Trophoblast cell (in vitro differentiated cells and primary cell): ENCODE results near the gene AEN.

Experiments
- DNase-seq, 2 donors: peaks; one replicate each; pipeline ENCODE4 v3.0.0-alpha.2; 2016
- H2AFZ ChIP-seq: 2 replicates; pipeline ENCODE4 v1.6.1; 2013; ENCODE audit warnings: low read length, moderate library complexity, mild to moderate bottlenecking; ENCODE audit not compliant: insufficient read depth, poor library complexity
- H2AK5ac ChIP-seq: 2 replicates; pipeline ENCODE4 v1.6.1; 2013; ENCODE audit warnings: mild to moderate bottlenecking, low read length
- H2BK120ac ChIP-seq: 2 replicates; pipeline ENCODE4 v1.6.1; 2013; ENCODE audit warnings: low read length, mild to moderate bottlenecking, moderate library complexity; ENCODE audit not compliant: insufficient read depth, poor library complexity
- H2BK12ac ChIP-seq: 2 replicates; pipeline ENCODE4 v1.6.1; 2013; ENCODE audit warnings: mild to moderate bottlenecking, low read length, moderate library complexity
- H2BK5ac ChIP-seq: 2 replicates; pipeline ENCODE4 v1.6.1; 2013; ENCODE audit warnings: low read length, low read depth, moderate library complexity, mild to moderate bottlenecking; ENCODE audit not compliant: poor library complexity
- H3K14ac ChIP-seq: 2 replicates; pipeline ENCODE4 v1.6.1; 2013; ENCODE audit warnings: mild to moderate bottlenecking, low read length
- H3K18ac ChIP-seq: 2 replicates; pipeline ENCODE4 v1.6.1; 2013; ENCODE audit warnings: mild to moderate bottlenecking, low read length
- H3K23ac ChIP-seq: 2 replicates; pipeline ENCODE4 v1.6.1; 2013; ENCODE audit warnings: low read length
- H3K27ac ChIP-seq: 2 replicates; pipeline ENCODE4 v1.5.1; 2013; ENCODE audit warnings: low read depth, mild to moderate bottlenecking, inconsistent platforms, low read length, moderate library complexity
- H3K27me3 ChIP-seq: 2 replicates; pipeline ENCODE4 v1.6.1; 2013; ENCODE audit warnings: inconsistent platforms, mild to moderate bottlenecking, low read length, moderate library complexity; ENCODE audit not compliant: insufficient read depth
- H3K36me3 ChIP-seq, 2 experiments: 1 replicate in 1 of 2; 2 replicates in 1 of 2; pipeline ENCODE4 v1.6.1; 2013; ENCODE audit warnings: low read length in 2 of 2, mild to moderate bottlenecking in 2 of 2, moderate library complexity in 1 of 2; ENCODE audit not compliant: insufficient read depth in 2 of 2, control insufficient read depth in 1 of 2
- H3K4ac ChIP-seq: 2 replicates; pipeline ENCODE4 v1.6.1; 2013; ENCODE audit warnings: low read depth, mild to moderate bottlenecking, low read length, moderate library complexity
- H3K4me1 ChIP-seq, 2 experiments: 1 replicate in 1 of 2; 2 replicates in 1 of 2; pipeline ENCODE4 v1.6.1; 2013; ENCODE audit warnings: low read length in 2 of 2, mild to moderate bottlenecking in 2 of 2, moderate library complexity in 1 of 2; ENCODE audit not compliant: insufficient read depth in 2 of 2, control insufficient read depth in 1 of 2
- H3K4me2 ChIP-seq: 2 replicates; pipeline ENCODE4 v1.6.1; 2013; ENCODE audit warnings: inconsistent platforms, mild to moderate bottlenecking, low read length, moderate library complexity
- H3K4me3 ChIP-seq: 2 replicates; pipeline ENCODE4 v1.5.1; 2013; ENCODE audit warnings: mild to moderate bottlenecking, low read depth, low read length, inconsistent platforms
- H3K79me1 ChIP-seq: one replicate; pipeline ENCODE4 v1.6.1; 2013; ENCODE audit warnings: low read length
- H3K79me2 ChIP-seq: 2 replicates; pipeline ENCODE4 v1.6.1; 2013; ENCODE audit warnings: low read length, mild to moderate bottlenecking; ENCODE audit not compliant: control insufficient read depth, insufficient read depth, poor library complexity
- H3K9ac ChIP-seq: 2 replicates; pipeline ENCODE4 v1.6.1; 2013; ENCODE audit warnings: mild to moderate bottlenecking, low read length
- H3K9me3 ChIP-seq: 2 replicates; pipeline ENCODE4 v1.6.1; 2013; ENCODE audit warnings: low read depth, mild to moderate bottlenecking, control low read depth, inconsistent platforms, low read length; ENCODE audit not compliant: insufficient read depth
- H4K12ac ChIP-seq: 2 replicates; pipeline ENCODE4 v1.6.1; 2013; ENCODE audit warnings: low read depth, mild to moderate bottlenecking, low read length, moderate library complexity
- H4K8ac ChIP-seq: 2 replicates; pipeline ENCODE4 v1.6.1; 2013; ENCODE audit warnings: low read depth, mild to moderate bottlenecking, low read length, moderate library complexity
- H4K91ac ChIP-seq: one replicate; pipeline ENCODE4 v1.6.1; 2013; ENCODE audit warnings: low read depth, mild to moderate bottlenecking, low read length, moderate library complexity
- WGBS: extraction: QIAGEN DNeasy Blood & Tissue Kit; methylation state at CpG from one replicate; pipeline ENCODE4 v1.1.7; 2013; ENCODE audit warnings: missing lambda C conversion rate; ENCODE audit not compliant: insufficient read length, insufficient coverage; ENCODE audit errors: extremely low coverage; 5-methylcytosine and 5-hydroxymethylcytosine counted together

AEN gene

DNA sequence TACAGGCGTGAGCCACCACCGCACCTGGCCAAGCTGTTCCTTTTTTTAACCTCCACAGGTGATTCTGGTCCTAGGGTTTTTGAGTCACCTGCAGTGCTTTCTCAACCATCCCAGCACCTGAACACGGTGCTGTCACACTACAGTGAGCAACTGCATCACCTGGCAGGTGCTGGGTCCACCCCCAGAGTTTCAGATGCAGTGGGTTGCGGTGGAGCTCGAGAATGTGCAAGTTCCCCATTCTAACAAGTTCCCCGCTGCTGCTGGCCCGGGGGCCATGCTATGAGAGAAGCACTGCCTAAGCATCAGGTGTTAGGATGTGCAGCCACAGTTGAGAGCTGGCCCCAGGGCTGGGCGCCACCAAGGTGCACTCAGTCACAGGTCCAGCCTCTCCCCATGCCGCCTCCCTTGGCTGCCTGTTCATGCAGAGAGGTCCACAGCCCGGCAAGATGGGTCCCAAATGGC lies 35.7 kb downstream of the AEN start:
- no peak overlapping the region for H3K4me2 ChIP-seq
- H3K14ac ChIP-seq, result no peak overlapping the region
- no peak overlapping the region for H3K27ac ChIP-seq
- H2BK5ac ChIP-seq, result no peak overlapping the region
- no peak overlapping the region for H4K12ac ChIP-seq
- H3K4ac ChIP-seq, result no peak overlapping the region
- no peak for DNase-seq
- no peak overlapping the region for H2AFZ ChIP-seq
- peaks cover 21 to 24% of the 10 kb centered on the region in 2 experiments for H3K4me1 ChIP-seq
- H2BK12ac ChIP-seq, result no peak overlapping the region
- no CpG with 5 or more reads among the region's 10 CpGs for WGBS
- no peak overlapping the region for H3K9ac ChIP-seq
- no peaks in the 10 kb centered on the region for H3K36me3 ChIP-seq
- H4K8ac ChIP-seq, result peak overlapping the region; percentile 7
- H3K79me2 ChIP-seq, result no peaks in the 10 kb centered on the region
- no peak overlapping the region for H3K4me3 ChIP-seq
- no peaks in the 10 kb centered on the region for H3K27me3 ChIP-seq
- H3K9me3 ChIP-seq, result no peaks in the 10 kb centered on the region
- H3K79me1 ChIP-seq, result no peaks in the 10 kb centered on the region
- no peak overlapping the region for H4K91ac ChIP-seq
- no peak overlapping the region for H3K23ac ChIP-seq
- no peak overlapping the region for H3K18ac ChIP-seq
- no peak overlapping the region for H2BK120ac ChIP-seq
- H2AK5ac ChIP-seq, result no peak overlapping the region

DNA sequence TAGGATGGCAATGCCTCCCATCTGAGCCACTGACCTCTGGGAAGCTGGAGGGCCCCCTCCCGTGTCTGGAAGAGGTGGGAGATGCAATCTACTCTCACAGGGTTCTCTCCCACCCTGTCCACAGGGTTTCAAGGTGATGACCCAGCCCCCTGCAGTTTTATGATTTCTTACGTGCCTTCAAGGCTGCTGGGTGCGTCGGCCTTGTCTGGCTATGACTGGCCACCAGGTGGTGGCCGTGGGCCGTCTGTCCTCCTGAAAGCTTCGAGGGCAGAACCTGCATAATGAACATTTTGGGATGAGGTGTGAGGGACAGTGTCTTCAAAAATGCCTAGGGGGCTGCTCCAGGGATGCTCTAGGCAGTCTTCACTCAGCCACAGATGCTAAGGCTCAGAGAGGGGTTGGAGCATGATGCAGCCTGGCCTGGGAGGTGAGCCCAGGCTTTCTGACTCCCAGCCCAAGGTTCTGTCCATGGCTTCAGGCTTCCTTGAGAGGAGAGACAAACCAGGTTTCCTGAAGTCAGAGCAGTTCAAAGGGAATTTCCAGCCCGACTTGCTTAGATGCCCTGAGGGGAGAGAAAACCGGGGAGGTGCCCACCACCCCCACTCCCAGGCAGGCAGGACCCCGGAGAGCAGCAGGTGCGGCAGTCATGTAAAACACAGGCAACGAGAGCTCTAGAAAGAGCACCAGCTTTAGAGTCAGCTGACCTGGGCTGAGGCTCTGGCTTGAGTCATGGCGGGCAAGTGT lies 36.4 kb downstream of the AEN start:
- no peak overlapping the region for H3K14ac ChIP-seq
- no peak overlapping the region for H3K4ac ChIP-seq
- H3K23ac ChIP-seq, result no peak overlapping the region
- no peak overlapping the region for H2BK12ac ChIP-seq
- no peak overlapping the region for H4K91ac ChIP-seq
- no peak overlapping the region for H3K18ac ChIP-seq
- H3K36me3 ChIP-seq, result no peaks in the 10 kb centered on the region
- no peak overlapping the region for H2BK5ac ChIP-seq
- no peak overlapping the region for H3K27ac ChIP-seq
- no peak overlapping the region for H2BK120ac ChIP-seq
- no peak overlapping the region for H3K4me3 ChIP-seq
- DNase-seq, result peak; percentile 39 to 64
- H3K4me1 ChIP-seq, result peaks cover 21 to 23% of the 10 kb centered on the region in 2 experiments
- no peak overlapping the region for H4K12ac ChIP-seq
- no peak overlapping the region for H2AFZ ChIP-seq
- H3K79me2 ChIP-seq, result no peaks in the 10 kb centered on the region
- no peak overlapping the region for H2AK5ac ChIP-seq
- no peak overlapping the region for H3K9ac ChIP-seq
- WGBS, result no CpG with 5 or more reads among the region's 13 CpGs
- H3K79me1 ChIP-seq, result no peaks in the 10 kb centered on the region
- peak overlapping the region; percentile 19 for H3K4me2 ChIP-seq
- no peaks in the 10 kb centered on the region for H3K27me3 ChIP-seq
- no peaks in the 10 kb centered on the region for H3K9me3 ChIP-seq
- H4K8ac ChIP-seq, result peak overlapping the region; percentile 7

DNA sequence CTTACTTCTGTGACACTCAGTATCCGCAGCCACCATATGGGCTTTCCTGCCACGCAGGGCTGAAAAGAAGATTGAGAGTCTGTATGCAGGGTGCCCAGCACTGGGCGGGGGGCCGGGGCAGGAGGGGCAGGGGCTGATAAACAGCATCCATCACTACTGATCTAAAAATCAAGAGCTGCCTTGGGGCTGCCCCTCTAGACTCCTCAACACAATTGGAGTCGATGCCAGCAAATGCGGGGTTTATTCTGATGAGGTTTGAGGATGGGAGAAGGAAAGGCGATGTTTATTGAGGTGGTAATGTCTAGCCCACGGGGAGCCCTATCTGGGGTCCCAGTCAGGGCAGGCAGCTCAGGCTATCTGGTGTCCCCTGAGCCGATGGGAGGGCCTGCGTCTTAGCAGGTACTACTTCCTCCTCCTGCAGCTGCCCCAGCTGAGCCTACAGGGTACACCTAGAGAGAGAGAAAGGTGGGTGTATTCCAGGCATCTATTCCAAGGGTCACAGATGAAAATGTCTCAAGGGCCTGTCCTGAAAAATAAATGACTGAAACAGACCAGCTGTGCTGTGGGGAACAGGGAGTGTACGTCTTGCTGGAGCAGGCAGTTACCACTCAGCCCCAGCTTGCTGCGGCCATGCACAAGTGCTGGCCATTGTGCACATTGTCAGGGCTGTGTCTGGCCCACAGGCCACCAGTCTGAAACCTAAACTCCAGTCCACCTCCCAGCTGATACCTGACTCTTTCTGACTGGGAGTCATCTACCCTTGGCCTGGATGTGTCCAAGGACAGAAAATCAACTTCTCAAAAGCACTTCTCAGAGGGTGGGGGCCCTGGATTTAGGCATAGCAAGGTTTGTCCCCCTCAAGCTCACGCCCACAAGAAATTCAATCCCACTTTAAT lies 37.2 kb downstream of the AEN start:
- no peaks in the 10 kb centered on the region for H3K79me2 ChIP-seq
- no peak overlapping the region for H2BK5ac ChIP-seq
- no peak overlapping the region for H4K12ac ChIP-seq
- no peak for DNase-seq
- H3K27ac ChIP-seq, result no peak overlapping the region
- no peak overlapping the region for H3K14ac ChIP-seq
- peak overlapping the region; percentile 41 for H4K91ac ChIP-seq
- H3K4me3 ChIP-seq, result no peak overlapping the region
- no peak overlapping the region for H2AK5ac ChIP-seq
- WGBS, result no CpG with 5 or more reads among the region's 13 CpGs
- no peak overlapping the region for H2BK120ac ChIP-seq
- no peak overlapping the region for H2AFZ ChIP-seq
- H3K4ac ChIP-seq, result no peak overlapping the region
- no peaks in the 10 kb centered on the region for H3K27me3 ChIP-seq
- no peak overlapping the region for H4K8ac ChIP-seq
- H3K4me1 ChIP-seq, result peaks cover 20 to 21% of the 10 kb centered on the region in 2 experiments
- no peak overlapping the region for H3K23ac ChIP-seq
- no peak overlapping the region for H3K18ac ChIP-seq
- no peak overlapping the region for H3K9ac ChIP-seq
- H3K36me3 ChIP-seq, result no peaks in the 10 kb centered on the region
- H3K79me1 ChIP-seq, result no peaks in the 10 kb centered on the region
- peak overlapping the region; percentile 79 for H2BK12ac ChIP-seq
- H3K4me2 ChIP-seq, result no peak overlapping the region
- H3K9me3 ChIP-seq, result no peaks in the 10 kb centered on the region

DNA sequence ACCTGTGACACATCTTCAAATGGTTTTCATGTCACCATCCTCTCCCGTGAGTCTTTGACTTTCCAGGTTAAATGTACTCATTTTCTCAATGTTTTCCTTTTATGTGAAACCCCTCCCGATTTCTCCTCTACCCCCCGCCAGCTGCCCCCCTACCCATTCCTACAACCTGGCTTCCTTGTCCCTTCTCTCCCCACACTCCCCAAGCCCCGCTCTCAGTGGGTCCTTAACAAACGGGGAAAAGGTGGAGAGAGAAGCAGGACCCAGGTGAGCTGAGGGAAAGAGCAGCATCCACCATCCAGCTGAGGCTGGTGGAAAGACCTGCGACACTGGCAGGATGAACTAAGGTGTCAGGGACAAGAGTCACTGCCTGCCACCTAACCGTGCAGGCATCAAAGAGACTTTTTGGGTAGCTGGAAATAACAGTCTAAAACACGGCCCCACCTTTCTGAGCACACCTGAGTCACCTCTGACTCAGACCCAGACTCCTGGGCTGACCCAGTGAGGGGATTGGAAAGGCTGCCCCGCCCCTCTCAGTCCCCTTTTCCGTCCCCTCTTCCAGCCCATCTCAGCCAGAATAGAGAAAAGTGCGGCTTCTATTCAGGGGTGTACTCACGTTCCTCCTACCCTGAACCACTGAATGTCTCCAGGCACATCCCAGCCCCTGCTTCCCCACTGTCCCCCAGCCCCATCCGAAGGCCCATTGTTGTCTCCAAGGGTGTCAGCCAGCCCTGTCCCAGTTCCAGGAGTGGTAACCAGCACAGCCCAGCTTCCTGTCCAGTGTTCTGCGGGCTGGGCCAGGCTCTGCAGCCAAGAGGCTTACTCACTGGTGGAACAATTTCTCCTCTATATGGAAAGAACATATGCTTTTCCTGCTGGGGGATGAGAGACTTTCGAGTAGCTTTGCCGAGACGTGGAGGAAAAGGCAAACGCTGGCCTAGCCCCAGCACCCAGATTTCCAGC lies 38.1 kb downstream of the AEN start:
- no peak overlapping the region for H2AFZ ChIP-seq
- H3K9me3 ChIP-seq, result no peaks in the 10 kb centered on the region
- H3K79me2 ChIP-seq, result no peaks in the 10 kb centered on the region
- no peak overlapping the region for H3K27ac ChIP-seq
- no peak overlapping the region for H3K23ac ChIP-seq
- peak overlapping the region; percentile 61 for H4K91ac ChIP-seq
- no peaks in the 10 kb centered on the region for H3K36me3 ChIP-seq
- H3K4ac ChIP-seq, result no peak overlapping the region
- H3K14ac ChIP-seq, result no peak overlapping the region
- WGBS, result no CpG with 5 or more reads among the region's 18 CpGs
- no peak overlapping the region for H2AK5ac ChIP-seq
- no peak overlapping the region for H2BK12ac ChIP-seq
- no peak overlapping the region for H4K12ac ChIP-seq
- H3K79me1 ChIP-seq, result no peaks in the 10 kb centered on the region
- H3K4me2 ChIP-seq, result no peak overlapping the region
- H3K9ac ChIP-seq, result no peak overlapping the region
- no peak overlapping the region for H3K18ac ChIP-seq
- no peak overlapping the region for H3K4me3 ChIP-seq
- H3K4me1 ChIP-seq, result peaks cover 20 to 21% of the 10 kb centered on the region in 2 experiments
- no peak overlapping the region for H4K8ac ChIP-seq
- peak overlapping the region; percentile 6 for H2BK120ac ChIP-seq
- no peak overlapping the region for H2BK5ac ChIP-seq
- no peaks in the 10 kb centered on the region for H3K27me3 ChIP-seq
- DNase-seq, result peak in 1 of 2 donors; percentile 12
